Left ventricle myocardium superior (tissue), 1 donor: ENCODE results near the gene SPTBN1. TPM values are rescaled to one million over a fixed set of nuclear protein-coding genes. Genes with fewer than 3 reads are reported as not detected.

Source experiments
- ATAC-seq: fragments of 200-7000 bp; cut with Tn5 transposase; one replicate; pipeline ENCODE4 v1.9.1; 2020; ENCODE audit warnings: mild to moderate bottlenecking, moderate library complexity
- DNase-seq: peaks from one replicate; pipeline ENCODE4 v3.0.0-alpha.2; 2020
- intact Hi-C: fragments of 100-400 bp; cut with micrococcal nuclease; formaldehyde crosslinking; loops from one replicate; pipeline ENCODE4 v1.11.0; 2022
- total RNA-seq: library from RNA; stranded (reverse); fragmentation: NEBNext Ultra II Directional; extraction: Animal tissue kit (Norgen Biotek cat#: 25700); gene quantifications from one replicate; pipeline ENCODE4 v1.2.1, GENCODE V29; 2021
- donor health status: DM: no; HTN: yes; CAD: no; lungs with severe emphysema.

SPTBN1 gene
- total RNA-seq, 1 donor from 2014 or later: 468 TPM

GRCh38 chr2:54577944-54578647 is 122.0 kb downstream of the SPTBN1 start:
- ATAC-seq (peak; percentile 18), DNase-seq (no peak)
- intact Hi-C loops: no loop called here

- intact Hi-C loops: no loop called here
- ATAC-seq (no peak), DNase-seq (no peak)
These were observed 122.5 kb downstream of the SPTBN1 start for GRCh38 chr2:54578648-54579045.

GRCh38 chr2:54579061-54579681 is 123.0 kb downstream of the SPTBN1 start:
- no peak for DNase-seq
- intact Hi-C loops: no loop called here
- no peak for ATAC-seq

- ATAC-seq: no peak
- intact Hi-C loops: no loop called here
- DNase-seq: no peak
These were observed 123.8 kb downstream of the SPTBN1 start for GRCh38 chr2:54579682-54580620.

- intact Hi-C loops: no loop called here
- ATAC-seq: no peak
- no peak for DNase-seq
These were observed 125.4 kb downstream of the SPTBN1 start for GRCh38 chr2:54581326-54582039.

GRCh38 chr2:54582987-54583386 is 126.9 kb downstream of the SPTBN1 start:
- DNase-seq (no peak), ATAC-seq (no peak)
- intact Hi-C loops: no loop called here

- ATAC-seq (no peak), DNase-seq (no peak)
- intact Hi-C loops: no loop called here
These were observed 128.5 kb downstream of the SPTBN1 start for GRCh38 chr2:54584598-54584997.

GRCh38 chr2:54585136-54585733 is 129.1 kb downstream of the SPTBN1 start:
- ATAC-seq: no peak
- intact Hi-C loops: no loop called here
- no peak for DNase-seq

- intact Hi-C loops: no loop called here
- ATAC-seq: no peak
These were observed 129.9 kb downstream of the SPTBN1 start for GRCh38 chr2:54586062-54586461.

GRCh38 chr2:54586494-54586893 is 130.4 kb downstream of the SPTBN1 start:
- ATAC-seq (no peak), DNase-seq (no peak)
- intact Hi-C loops: no loop called here

More at GRCh38 chr2:54586062-54586461, 129.9 kb downstream of the SPTBN1 start:
- DNase-seq: no peak

- DNase-seq (no peak), ATAC-seq (peak; percentile 17)
- intact Hi-C loops: no loop called here
These were observed 131.3 kb downstream of the SPTBN1 start for GRCh38 chr2:54587171-54588016.

GRCh38 chr2:54588244-54588899 is 132.2 kb downstream of the SPTBN1 start:
- DNase-seq (no peak), ATAC-seq (peak; percentile 9)
- intact Hi-C loops: no loop called here

- intact Hi-C loops: no loop called here
- ATAC-seq: no peak
- DNase-seq: no peak
These were observed 132.9 kb downstream of the SPTBN1 start for GRCh38 chr2:54589038-54589339.

GRCh38 chr2:54589340-54590215 is 133.5 kb downstream of the SPTBN1 start:
- no peak for DNase-seq
- intact Hi-C loops: no loop called here
- ATAC-seq: peak; percentile 64

- DNase-seq (no peak), ATAC-seq (no peak)
- intact Hi-C loops: no loop called here
These were observed 134.3 kb downstream of the SPTBN1 start for GRCh38 chr2:54590216-54591120.

- no peak for DNase-seq
- intact Hi-C loops: no loop called here
- ATAC-seq: no peak
These were observed 135.4 kb downstream of the SPTBN1 start for GRCh38 chr2:54591551-54591950.
